HG03460 (cell line): ENCODE measurements around the gene DPCD.

Experiments
- ATAC-seq: cut with Tn5 transposase; IDR thresholded peaks from one replicate; pipeline ENCODE4 v1.9.1; 2021; ENCODE audit not compliant: unreplicated experiment

The DPCD gene

GRCh38 chr10:101653536-101653935, 65.4 kb downstream of the DPCD start:
- ATAC-seq, result no peak

GRCh38 chr10:101655570-101655969, 67.4 kb downstream of the DPCD start:
- ATAC-seq, result no peak

GRCh38 chr10:101656890-101657289, 68.8 kb downstream of the DPCD start:
- ATAC-seq, result no peak

- ATAC-seq, result no peak
Observed at GRCh38 chr10:101658975-101659374, 70.9 kb downstream of the DPCD start.
